IMR-90 (cell line): ENCODE measurements around the gene CCDC33. TPM values are rescaled to one million over a fixed set of nuclear protein-coding genes. Genes with fewer than 3 reads are reported as not detected.

Source experiments
- ATAC-seq: fragments of 200-7000 bp; cut with Tn5 transposase; 2 replicates; pipeline ENCODE4 v1.9.1; 2020; ENCODE audit warnings: low read depth, mild to moderate bottlenecking, moderate library complexity
- BruUV-seq: library from RNA; stranded (reverse); fragments of 400-500 nt; replicated peaks from 2 replicates; lab custom pipeline; 2021; lab: Mats Ljungman, UMichigan
- CTCF ChIA-PET: fragments of 300-600 bp; formaldehyde crosslinking; extraction: SDS; loops from one replicate; lab custom pipeline; 2021; ENCODE audit warnings: antibody characterized with exemption; lab: Yijun Ruan, JAX
- POLR2A ChIA-PET: fragments of 300-600 bp; sonication (Branson Sonifier 250); formaldehyde crosslinking; loops from one replicate; lab custom pipeline; 2022; ENCODE audit warnings: antibody characterized with exemption; ENCODE audit not compliant: unreplicated experiment; lab: Charles Lee
- DNase-seq: peaks from one replicate; pipeline ENCODE4 v3.0.0; 2013
- H2AFZ ChIP-seq: replicated peaks from 2 replicates; pipeline ENCODE3; 2013; ENCODE audit warnings: low read length, mild to moderate bottlenecking; ENCODE audit not compliant: poor library complexity
- H2AK5ac ChIP-seq: 2 replicates; pipeline ENCODE4 v1.6.1; 2013; ENCODE audit warnings: low read depth, low read length, inconsistent platforms
- H2AK9ac ChIP-seq: replicated peaks from 2 replicates; pipeline ENCODE3; 2013; ENCODE audit warnings: mild to moderate bottlenecking, low read depth, low read length, moderate library complexity; ENCODE audit not compliant: poor library complexity
- H2BK120ac ChIP-seq: 2 replicates; pipeline ENCODE4 v1.6.1; 2013; ENCODE audit warnings: low read depth, low read length, inconsistent platforms
- H2BK15ac ChIP-seq: 3 replicates; pipeline ENCODE4 v1.6.1; 2013; ENCODE audit warnings: low read depth, low read length, inconsistent platforms
- H2BK20ac ChIP-seq: 2 replicates; pipeline ENCODE4 v1.6.1; 2013; ENCODE audit warnings: low read depth, mild to moderate bottlenecking, inconsistent platforms, low read length, moderate library complexity
- H2BK5ac ChIP-seq: 2 replicates; pipeline ENCODE4 v1.6.1; 2013; ENCODE audit warnings: mild to moderate bottlenecking, low read depth, low read length, inconsistent platforms; ENCODE audit not compliant: poor library complexity, severe bottlenecking
- H3K14ac ChIP-seq: replicated peaks from 2 replicates; pipeline ENCODE4 v1.6.1; 2013; ENCODE audit warnings: low read depth, low read length, inconsistent platforms
- H3K18ac ChIP-seq: 2 replicates; pipeline ENCODE4 v1.6.1; 2013; ENCODE audit warnings: low read depth, low read length, control low read depth
- H3K23ac ChIP-seq: 2 replicates; pipeline ENCODE4 v1.6.1; 2013; ENCODE audit warnings: low read depth, low read length, inconsistent platforms
- H3K27ac ChIP-seq: 2 replicates; pipeline ENCODE4 v1.5.1; 2013; ENCODE audit warnings: mild to moderate bottlenecking, control low read depth, low read length; ENCODE audit not compliant: insufficient read depth
- H3K27me3 ChIP-seq: 2 replicates; pipeline ENCODE4 v1.6.1; 2013; ENCODE audit warnings: low read length; ENCODE audit not compliant: control insufficient read depth, insufficient read depth
- H3K36me3 ChIP-seq: 2 replicates; pipeline ENCODE4 v1.6.1; 2013; ENCODE audit warnings: low read length, mixed read lengths; ENCODE audit not compliant: control insufficient read depth, insufficient read depth
- H3K4ac ChIP-seq: 2 replicates; pipeline ENCODE4 v1.6.1; 2013; ENCODE audit warnings: low read depth, low read length, inconsistent platforms
- H3K4me1 ChIP-seq: 2 replicates; pipeline ENCODE4 v1.6.1; 2013; ENCODE audit warnings: low read length, mixed read lengths; ENCODE audit not compliant: control insufficient read depth, insufficient read depth
- H3K4me2 ChIP-seq: 2 replicates; pipeline ENCODE4 v1.6.1; 2013; ENCODE audit warnings: low read depth, mild to moderate bottlenecking, control low read depth, low read length, moderate library complexity
- H3K4me3 ChIP-seq: 2 replicates; pipeline ENCODE4 v1.5.1; 2013; ENCODE audit warnings: low read depth, mild to moderate bottlenecking, control low read depth, low read length, moderate library complexity; ENCODE audit not compliant: insufficient read depth
- H3K56ac ChIP-seq: 2 replicates; pipeline ENCODE4 v1.6.1; 2013; ENCODE audit warnings: low read length, inconsistent platforms; ENCODE audit not compliant: insufficient read depth; ENCODE audit errors: extremely low read depth
- H3K79me1 ChIP-seq, 2 experiments: 2 replicates each; pipeline ENCODE4 v1.6.1; 2013; ENCODE audit warnings: low read length in 2 of 2, inconsistent platforms in 1 of 2, low read depth in 1 of 2
- H3K9ac ChIP-seq: 2 replicates; pipeline ENCODE4 v1.6.1; 2013; ENCODE audit warnings: low read depth, low read length, control low read depth
- H3K9me1 ChIP-seq: 2 replicates; pipeline ENCODE4 v1.6.1; 2013; ENCODE audit warnings: low read length, inconsistent platforms; ENCODE audit not compliant: insufficient read depth
- H3K9me3 ChIP-seq: 2 replicates; pipeline ENCODE4 v1.6.1; 2013; ENCODE audit warnings: low read length; ENCODE audit not compliant: control insufficient read depth, insufficient read depth
- H4K20me1 ChIP-seq: 2 replicates; pipeline ENCODE4 v1.6.1; 2013; ENCODE audit warnings: low read length, inconsistent platforms; ENCODE audit not compliant: insufficient read depth
- H4K5ac ChIP-seq: 2 replicates; pipeline ENCODE4 v1.6.1; 2013; ENCODE audit warnings: mild to moderate bottlenecking, low read depth, low read length, control low read depth
- H4K8ac ChIP-seq, 2 experiments: 2 replicates each; pipeline ENCODE4 v1.6.1; 2013; ENCODE audit warnings: low read depth in 2 of 2, low read length in 2 of 2, control low read depth in 1 of 2, inconsistent platforms in 1 of 2
- H4K91ac ChIP-seq: 2 replicates; pipeline ENCODE4 v1.6.1; 2013; ENCODE audit warnings: low read depth, low read length, inconsistent platforms; ENCODE audit not compliant: insufficient read depth
- CHD1 ChIP-seq: IDR thresholded peaks from 2 replicates; pipeline ENCODE4 v1.6.1; 2012; ENCODE audit warnings: low read depth, low read length, improper control_type of control experiment
- MAZ ChIP-seq: IDR thresholded peaks from 2 replicates; pipeline ENCODE4 v1.6.1; 2012; ENCODE audit warnings: low read depth, mild to moderate bottlenecking, low read length, improper control_type of control experiment, moderate library complexity, borderline replicate concordance
- MXI1 ChIP-seq: IDR thresholded peaks from 2 replicates; pipeline ENCODE4 v1.6.1; 2012; ENCODE audit warnings: low read depth, mild to moderate bottlenecking, low read length, moderate library complexity, borderline replicate concordance
- NFE2L2 ChIP-seq: fragments of 150-350 bp; IDR thresholded peaks from 2 replicates; pipeline ENCODE4 v1.6.1; 2016; ENCODE audit warnings: low read depth, mild to moderate bottlenecking, low read length
- POLR2A ChIP-seq: IDR thresholded peaks from 2 replicates; pipeline ENCODE4 v1.6.1; 2012; ENCODE audit warnings: mild to moderate bottlenecking, low read depth, low read length
- RAD21 ChIP-seq: IDR thresholded peaks from 2 replicates; pipeline ENCODE4 v1.6.1; 2012; ENCODE audit warnings: low read length, improper control_type of control experiment
- RFX5 ChIP-seq: IDR thresholded peaks from 2 replicates; pipeline ENCODE4 v1.8.0; 2012; ENCODE audit warnings: low read depth, mild to moderate bottlenecking, low read length, moderate library complexity
- WGBS, 2 experiments: methylation state at CpG; one replicate each; pipeline versions ENCODE4 v1.1.5 to v1.1.7; 2013; ENCODE audit warnings: missing lambda C conversion rate in 2 of 2; ENCODE audit not compliant: insufficient read length in 1 of 2; ENCODE audit errors: extremely low coverage in 2 of 2; 5-methylcytosine and 5-hydroxymethylcytosine counted together
- dilution Hi-C: fragments of 300-500 bp; cut with HindIII; formaldehyde crosslinking; loops from one replicate; pipeline ENCODE4 v1.14.3; 2018; ENCODE audit warnings: low sequenced_read_pairs; ENCODE audit not compliant: unreplicated experiment
- in situ Hi-C: fragments of 300-500 bp; cut with MboI; formaldehyde crosslinking; loops from 3 replicates; pipeline ENCODE4 v1.14.3; 2019; ENCODE audit warnings: low sequenced_read_pairs, inconsistent platforms, mixed read lengths
- intact Hi-C: fragments of 100-400 bp; cut with micrococcal nuclease; formaldehyde crosslinking; loops from 2 replicates; pipeline ENCODE4 v1.10.0; 2022
- polyA plus RNA-seq, 3 experiments: library from polyadenylated mRNA; depleted of rRNA; stranded (reverse); fragments of >200 nt; gene quantifications; 2 replicates each; pipeline ENCODE4 v1.2.3, GENCODE V29; 2012; ENCODE audit warnings: low replicate concordance in 1 of 3
- total RNA-seq: library from RNA; depleted of rRNA; stranded (reverse); fragments of >200 nt; gene quantifications from 2 replicates; pipeline ENCODE4 v1.2.3, GENCODE V29; 2012

Gene CCDC33
- total and polyA plus RNA-seq, 2 of the 4 experiments (the other 2 are of a cell fraction), result not detected

GRCh38 chr15:74312445-74313007 is 76.4 kb downstream of the CCDC33 start:
- no peak overlapping the region for H2BK20ac ChIP-seq
- H3K9me3 ChIP-seq, result no peaks in the 10 kb centered on the region
- intact Hi-C loops (no loop called here), in situ Hi-C loops (no loop called here), dilution Hi-C loops (no loop called here)
- H3K18ac ChIP-seq, result no peak overlapping the region
- H2AFZ ChIP-seq, result no peak overlapping the region
- 68% methylated on average over 9 of the region's 9 CpGs; no CpG with 5 or more reads in 1 of the 2 experiments for WGBS, 2 experiments
- no peak for DNase-seq
- H3K4me3 ChIP-seq, result no peak overlapping the region
- H2BK15ac ChIP-seq, result no peak overlapping the region
- no peaks in the 10 kb centered on the region for H3K9me1 ChIP-seq
- H3K79me1 ChIP-seq, result no peaks in the 10 kb centered on the region
- H2BK120ac ChIP-seq, result no peak overlapping the region
- H3K56ac ChIP-seq, result no peak overlapping the region
- TF ChIP-seq RFX5 (no peak), RAD21 (no peak), MAZ (no peak), NFE2L2 (no peak), POLR2A (no peak), CHD1 (no peak), MXI1 (no peak)
- no peak overlapping the region for H3K4ac ChIP-seq
- no TSS peak for BruUV-seq
- no peaks in the 10 kb centered on the region for H4K20me1 ChIP-seq
- H4K8ac ChIP-seq, result no peak overlapping the region
- H4K5ac ChIP-seq, result no peak overlapping the region
- peaks cover 6% of the 10 kb centered on the region; the same call in 1 of the 2 replicates for H3K4me1 ChIP-seq
- H3K27me3 ChIP-seq, result peaks cover 48% of the 10 kb centered on the region
- H4K91ac ChIP-seq, result no peak overlapping the region
- POLR2A ChIA-PET, result no interaction called here
- H2BK5ac ChIP-seq, result no peak overlapping the region
- CTCF ChIA-PET, result interaction anchor here (1.7 kb wide), 1 partner anchor 10 kb away, joined by 7 read pairs; no protein-coding TSS in a partner anchor
- H3K27ac ChIP-seq, result no peak overlapping the region
- no peak overlapping the region for H2AK9ac ChIP-seq
- H3K36me3 ChIP-seq, result no peaks in the 10 kb centered on the region
- H3K4me2 ChIP-seq, result no peak overlapping the region
- H3K23ac ChIP-seq, result no peak overlapping the region
- no peak overlapping the region for H2AK5ac ChIP-seq
- no peak overlapping the region for H3K9ac ChIP-seq
- H3K14ac ChIP-seq, result no peak overlapping the region
- ATAC-seq, result no peak
